Astrocyte of the cerebellum (primary cell): Measurements from ENCODE around the gene VPS13D.

Experiments
- DNase-seq: peaks from one replicate; pipeline ENCODE4 v3.0.0-alpha.2; 2011; ENCODE audit warnings: low read depth
- H3K4me3 ChIP-seq: 2 replicates; pipeline ENCODE4 v1.5.1; 2011; ENCODE audit warnings: mild to moderate bottlenecking, low read depth, low read length, moderate library complexity
- CTCF ChIP-seq: IDR thresholded peaks from 2 replicates; pipeline ENCODE4 v1.5.1; 2012; ENCODE audit warnings: low read length, low read depth, moderate library complexity, mild to moderate bottlenecking; ENCODE audit errors: missing control alignments
- in situ Hi-C: cut with HindIII; loops from 2 replicates; pipeline ENCODE4 v1.10.0; 2017; ENCODE audit warnings: low sequenced_read_pairs

The VPS13D gene

DNA sequence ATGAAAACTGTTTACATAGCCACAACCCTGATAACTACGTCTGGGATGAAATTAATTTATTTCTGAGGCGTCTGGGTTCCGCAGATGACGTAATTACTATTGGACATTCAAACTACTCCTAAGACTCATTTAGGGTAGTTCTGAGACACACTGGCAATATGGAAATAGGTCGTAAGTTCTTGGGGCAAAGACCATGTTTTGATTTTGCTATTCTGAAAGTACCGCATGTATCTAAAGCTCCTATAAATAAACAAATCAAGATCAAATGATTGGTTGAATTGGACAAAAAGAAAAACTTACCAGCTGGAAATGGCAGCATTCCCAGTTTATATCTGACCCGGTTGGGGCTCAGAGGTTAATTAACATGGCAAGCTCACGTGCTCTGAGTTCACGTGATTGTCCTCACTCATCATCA, 313.9 kb downstream of the VPS13D start:
- in situ Hi-C loops = no loop called here
- TF ChIP-seq CTCF = no peak
- no peak for DNase-seq
- H3K4me3 ChIP-seq = no peak overlapping the region

- no peak for TF ChIP-seq CTCF
- DNase-seq = no peak
- no peak overlapping the region for H3K4me3 ChIP-seq
- in situ Hi-C loops = no loop called here
These were observed 314.5 kb downstream of the VPS13D start for GRCh38 chr1:12544357-12544756.

- no peak for TF ChIP-seq CTCF
- in situ Hi-C loops = no loop called here
- no peak overlapping the region for H3K4me3 ChIP-seq
- no peak for DNase-seq
These were observed 315.2 kb downstream of the VPS13D start for GRCh38 chr1:12544992-12545391.

DNA sequence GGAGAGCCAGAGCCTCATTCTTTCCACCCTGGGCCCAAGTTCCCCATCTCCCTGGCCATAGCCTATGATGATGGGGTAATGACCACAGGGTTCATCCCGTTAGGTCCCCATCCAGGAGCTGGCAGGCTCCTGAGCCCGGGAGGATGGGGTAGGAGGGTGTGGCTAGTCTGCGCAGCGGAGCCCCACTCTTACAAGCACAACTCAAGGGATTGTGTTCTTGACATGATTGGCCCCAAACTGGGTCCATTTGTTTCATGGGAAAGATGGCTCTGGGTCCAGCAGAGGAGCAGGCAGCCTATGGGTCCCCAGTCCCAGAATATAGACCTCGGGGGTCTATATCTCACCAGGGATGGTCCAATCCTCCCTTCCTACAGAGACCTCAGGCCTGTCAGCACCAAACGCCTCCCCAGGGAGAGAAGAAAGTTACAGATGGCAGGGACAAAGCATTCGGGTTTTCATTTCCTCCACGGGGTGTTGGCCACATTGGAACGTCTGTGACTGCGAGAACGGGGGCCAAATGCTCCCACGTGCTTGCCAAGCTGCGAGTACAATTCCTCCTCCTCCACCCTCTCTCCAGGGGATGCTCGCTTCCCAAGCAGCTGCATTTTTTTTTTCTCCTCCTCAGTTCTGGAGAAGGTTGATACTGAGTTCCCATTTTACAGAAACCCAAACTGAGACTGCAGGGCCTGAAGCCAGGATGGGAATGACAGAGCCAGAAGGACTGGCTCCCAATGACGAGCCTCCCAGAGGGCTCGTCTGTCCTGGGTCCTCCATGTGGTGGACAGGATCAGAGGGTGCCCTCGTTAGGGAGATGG, 317.1 kb downstream of the VPS13D start:
- TF ChIP-seq CTCF = no peak
- no peak overlapping the region for H3K4me3 ChIP-seq
- in situ Hi-C loops = no loop called here
- DNase-seq = no peak

DNA sequence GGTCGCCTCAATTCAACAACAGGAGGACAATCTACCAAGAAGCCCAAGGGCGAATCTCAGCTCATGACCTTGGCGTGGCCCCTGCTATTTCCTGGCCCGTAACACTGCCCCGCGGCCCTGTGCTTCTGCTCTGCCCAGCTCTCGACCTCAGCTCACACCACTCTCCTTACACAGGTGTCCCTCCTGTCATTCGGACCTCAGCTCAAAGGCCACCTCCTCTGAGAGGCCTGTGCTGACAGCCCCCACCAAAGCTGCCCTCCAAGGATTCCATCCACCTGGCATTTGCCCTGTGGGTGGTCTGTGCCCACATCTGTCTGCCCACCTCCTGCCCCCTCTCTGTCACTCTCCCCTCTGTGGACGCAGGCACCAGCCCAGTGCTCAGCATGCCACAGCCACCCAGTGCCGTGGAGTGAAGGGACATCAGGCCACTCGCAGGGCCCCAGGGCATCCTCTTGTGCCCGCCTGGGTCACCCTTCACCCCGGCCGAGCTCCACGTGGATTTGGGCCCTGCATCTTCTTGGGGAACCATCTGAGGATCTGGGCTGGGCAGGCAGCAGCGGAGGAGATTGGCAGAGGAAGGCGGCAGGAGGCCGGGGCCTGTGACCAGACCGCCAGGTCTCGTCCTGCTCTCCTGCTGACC, 317.9 kb downstream of the VPS13D start:
- TF ChIP-seq CTCF = no peak
- DNase-seq = no peak
- in situ Hi-C loops = no loop called here
- no peak overlapping the region for H3K4me3 ChIP-seq

DNA sequence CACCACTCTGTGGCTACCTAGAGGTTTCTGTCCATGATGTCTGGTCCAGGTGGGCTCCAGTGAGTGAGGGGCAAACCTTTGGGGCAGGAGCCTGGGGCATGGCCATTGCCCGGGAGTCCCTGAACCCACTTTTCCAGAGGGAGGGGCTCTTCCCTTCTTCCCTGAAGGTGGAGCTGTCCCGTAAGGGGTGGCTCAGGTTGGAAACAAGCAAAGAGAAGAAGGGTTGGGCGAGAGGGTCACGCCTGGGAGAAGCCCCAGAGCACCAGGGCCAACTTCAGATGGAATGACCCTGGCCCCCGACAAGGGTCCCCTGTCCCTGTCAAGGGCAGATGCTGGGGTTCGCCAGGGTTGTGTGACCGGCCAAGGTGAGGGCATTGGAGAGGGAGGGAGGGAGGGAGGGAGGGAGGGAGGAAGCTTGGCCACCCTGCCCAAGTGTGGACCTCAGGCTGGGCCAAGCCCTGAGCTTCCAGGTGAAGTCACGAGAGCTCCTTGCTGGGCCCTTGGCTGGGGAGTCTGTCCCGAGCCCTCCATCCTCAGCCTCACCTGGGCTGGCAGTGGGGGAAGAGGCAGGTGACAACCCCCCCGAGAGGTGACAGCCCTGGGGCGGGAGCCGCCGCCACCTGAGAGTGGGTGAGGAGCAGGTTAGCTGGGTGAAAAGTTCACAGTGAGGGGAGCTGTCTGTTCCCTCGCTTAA, 318.6 kb downstream of the VPS13D start:
- DNase-seq = no peak
- H3K4me3 ChIP-seq = no peak overlapping the region
- TF ChIP-seq CTCF = no peak
- in situ Hi-C loops = no loop called here
